HG02981 (cell line): ENCODE data around the gene GLI1.
"Not testable (repeated sequence)": the region's sequence is repeated elsewhere in the genome, so short reads cannot be mapped to it uniquely, and the experiment has no call there.

Experiments
- ATAC-seq: cut with Tn5 transposase; IDR thresholded peaks from one replicate; pipeline ENCODE4 v1.9.1; 2021; ENCODE audit warnings: mild to moderate bottlenecking, moderate library complexity; ENCODE audit not compliant: unreplicated experiment

The GLI1 gene

DNA sequence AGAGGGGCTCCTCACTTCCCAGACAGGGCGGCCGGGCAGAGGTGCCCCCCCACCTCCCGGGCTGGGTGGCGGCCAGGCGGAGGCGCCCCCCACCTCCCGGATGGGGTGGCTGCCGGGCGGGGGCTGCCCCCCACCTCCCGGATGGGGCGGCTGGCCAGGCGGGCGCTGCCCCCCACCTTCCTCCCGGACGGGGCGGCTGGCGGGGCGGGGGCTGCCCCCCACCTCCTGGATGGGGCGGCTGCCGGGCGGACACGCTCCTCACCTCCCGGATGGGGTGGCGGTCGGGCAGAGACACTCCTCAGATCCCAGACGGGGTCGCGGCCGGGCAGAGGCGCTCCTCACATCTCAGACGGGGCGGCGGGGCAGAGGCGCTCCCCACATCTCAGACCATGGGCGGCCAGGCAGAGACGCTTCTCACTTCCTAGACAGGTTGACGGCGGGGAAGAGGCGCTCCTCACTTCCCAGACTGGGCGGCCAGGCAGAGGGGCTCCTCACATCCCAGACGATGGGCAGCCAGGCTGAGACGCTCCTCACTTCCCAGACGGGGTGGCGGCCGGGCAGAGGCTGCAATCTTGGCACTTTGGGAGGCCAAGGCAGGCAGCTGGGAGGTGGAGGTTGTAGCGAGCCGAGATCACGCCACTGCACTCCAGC is 35.6 kb downstream of the GLI1 start:
- not testable (repeated sequence) for ATAC-seq

DNA sequence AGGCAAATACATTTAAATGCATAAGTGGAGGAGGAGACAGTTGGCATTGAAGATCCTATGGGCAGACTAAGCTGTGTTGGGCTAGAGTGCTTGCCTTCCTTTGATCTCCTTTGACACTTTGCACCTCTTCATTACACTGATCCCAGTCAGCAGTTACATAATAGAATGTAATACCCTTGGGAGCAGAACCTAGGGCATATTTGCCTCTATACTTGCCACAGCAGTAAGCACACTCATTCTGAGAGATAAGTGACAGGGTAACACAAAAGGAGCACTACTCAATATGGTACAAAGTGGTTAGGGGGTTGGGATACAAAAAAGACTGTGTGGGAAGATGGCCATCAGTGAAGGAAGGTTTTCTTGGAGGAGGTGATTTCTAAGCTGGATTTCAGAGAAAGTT is 37.2 kb downstream of the GLI1 start:
- no peak for ATAC-seq

DNA sequence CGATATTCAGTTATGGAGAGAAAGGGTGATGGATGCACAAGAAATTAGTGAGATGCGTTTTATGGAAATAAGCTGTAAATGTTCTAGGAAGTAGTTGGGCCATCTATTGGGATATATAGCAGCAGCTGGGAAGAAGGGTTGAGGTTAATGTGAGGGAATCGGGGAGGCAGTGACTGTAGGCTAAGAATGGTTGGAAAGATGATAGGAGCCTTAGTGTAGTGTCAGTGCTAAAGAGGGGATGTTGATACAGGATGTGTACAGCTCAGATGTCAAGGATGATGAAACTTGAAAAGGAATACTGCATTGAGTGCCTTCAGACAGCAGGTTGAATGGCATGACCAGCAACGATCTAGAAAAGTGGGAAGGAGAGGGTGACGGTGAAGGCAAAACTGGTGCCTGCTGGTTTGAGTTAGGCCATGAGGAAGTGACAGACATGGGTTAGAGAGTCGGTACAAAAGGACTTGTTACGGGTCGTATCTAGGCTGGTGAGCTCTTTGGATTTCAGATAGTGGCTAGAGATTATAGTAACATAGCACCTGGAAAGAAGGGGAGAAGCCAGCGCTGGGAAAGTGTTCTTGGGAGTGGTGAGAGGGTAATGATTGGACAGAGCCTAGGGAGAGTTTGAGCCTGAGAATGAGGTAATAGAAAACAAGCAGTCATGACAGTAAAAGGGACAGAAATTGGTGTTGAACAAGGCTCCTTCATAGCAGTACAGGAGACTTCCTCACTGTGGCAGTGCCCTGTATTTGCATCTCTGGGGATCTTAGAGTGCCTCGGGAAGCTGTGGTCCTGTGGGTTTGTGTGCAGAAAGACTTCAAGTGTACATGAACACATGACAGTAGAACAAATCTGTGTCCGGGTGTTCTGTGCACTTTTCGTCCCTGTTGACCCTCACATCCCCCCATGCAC is 37.9 kb downstream of the GLI1 start:
- ATAC-seq = no peak

DNA sequence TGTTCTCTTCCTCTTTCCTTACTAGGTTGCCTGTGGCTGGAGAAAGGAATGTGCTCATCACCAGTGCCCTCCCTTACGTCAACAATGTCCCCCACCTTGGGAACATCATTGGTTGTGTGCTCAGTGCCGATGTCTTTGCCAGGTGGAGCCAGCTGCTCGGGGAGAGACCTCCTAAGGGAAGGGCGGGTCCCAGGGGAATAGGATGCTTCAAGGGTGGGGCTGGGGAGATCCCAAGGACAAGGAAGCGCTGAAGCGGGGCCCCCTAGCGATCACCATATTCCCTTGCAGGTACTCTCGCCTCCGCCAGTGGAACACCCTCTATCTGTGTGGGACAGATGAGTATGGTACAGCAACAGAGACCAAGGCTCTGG is 38.5 kb downstream of the GLI1 start:
- ATAC-seq = no peak

DNA sequence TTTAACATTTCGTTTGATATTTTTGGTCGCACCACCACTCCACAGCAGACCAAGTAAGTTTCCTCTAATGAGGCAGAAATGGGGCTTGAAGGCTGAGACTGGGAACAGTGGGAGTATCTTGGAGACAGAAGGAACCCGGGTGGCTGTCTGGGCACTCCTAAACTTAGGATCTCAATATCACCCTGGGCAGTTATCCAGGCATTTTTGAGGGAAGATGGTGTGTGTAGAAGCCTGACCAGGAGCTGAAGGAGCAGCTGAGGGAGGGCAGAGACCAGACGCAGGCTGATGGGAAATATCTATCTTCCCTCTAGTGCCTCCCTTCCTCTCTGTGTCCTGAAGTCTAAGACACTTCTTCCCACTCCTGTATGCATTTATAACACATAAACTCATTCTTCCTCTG is 39.0 kb downstream of the GLI1 start:
- no peak for ATAC-seq

DNA sequence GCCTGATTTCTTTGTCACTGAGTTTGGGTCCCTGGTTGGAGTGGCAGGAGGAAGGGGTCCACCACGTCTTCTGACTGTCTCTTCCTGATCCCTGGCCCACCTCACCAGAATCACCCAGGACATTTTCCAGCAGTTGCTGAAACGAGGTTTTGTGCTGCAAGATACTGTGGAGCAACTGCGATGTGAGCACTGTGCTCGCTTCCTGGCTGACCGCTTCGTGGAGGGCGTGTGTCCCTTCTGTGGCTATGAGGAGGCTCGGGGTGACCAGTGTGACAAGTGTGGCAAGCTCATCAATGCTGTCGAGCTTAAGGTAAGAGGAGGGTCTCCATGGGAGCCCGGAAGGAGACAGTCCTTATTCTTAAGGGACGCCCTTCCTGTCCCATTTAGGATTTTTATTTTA is 40.6 kb downstream of the GLI1 start:
- no peak for ATAC-seq

DNA sequence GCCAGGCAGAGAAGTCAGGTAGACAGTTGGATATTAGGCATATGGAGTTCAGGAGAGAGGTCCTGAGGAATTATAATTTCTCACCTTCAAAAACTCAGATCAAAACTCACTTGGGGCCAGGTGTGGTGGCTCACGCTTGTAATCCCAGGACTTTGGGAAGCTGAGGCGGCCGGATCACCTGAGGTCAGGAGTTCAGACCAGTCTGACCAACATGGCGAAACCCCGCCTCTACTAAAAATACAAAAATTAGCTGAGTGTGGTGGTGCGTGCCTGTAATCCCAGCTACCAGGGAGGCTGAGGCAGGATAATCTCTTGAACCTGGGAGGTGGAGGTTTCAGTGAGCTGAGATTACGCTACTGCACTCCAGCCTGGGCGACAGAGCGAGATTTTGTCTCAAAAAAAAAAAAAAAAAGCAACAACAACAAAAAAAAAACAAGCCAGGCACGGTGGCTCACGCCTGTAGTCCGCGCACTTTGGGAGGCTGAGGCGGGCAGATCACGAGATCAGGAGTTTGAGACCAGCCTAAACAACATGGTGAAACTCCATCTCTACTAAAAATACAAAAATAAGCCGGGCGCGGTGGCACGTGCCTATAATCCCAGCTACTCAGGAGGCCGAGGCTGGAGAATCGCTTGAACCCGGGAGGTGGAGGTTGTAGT is 42.9 kb downstream of the GLI1 start:
- ATAC-seq = not testable (repeated sequence)

DNA sequence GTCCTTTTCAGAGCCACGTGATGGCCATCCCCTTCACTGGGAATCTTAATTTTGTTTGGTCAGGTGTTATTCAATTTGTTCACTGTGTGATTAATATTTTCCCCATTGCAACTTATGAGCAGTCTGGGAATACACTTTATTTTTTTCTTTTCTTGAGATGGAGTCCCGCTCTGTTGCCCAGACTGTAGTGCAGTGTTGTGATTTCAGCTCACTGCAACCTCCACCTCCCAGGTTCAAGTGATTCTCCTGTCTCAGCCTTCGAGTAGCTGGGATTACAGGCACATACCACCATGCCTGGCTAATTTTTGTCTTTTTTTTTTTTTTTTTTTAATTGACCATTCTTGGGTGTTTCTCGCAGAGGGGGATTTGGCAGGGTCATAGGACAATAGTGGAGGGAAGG is 47.0 kb downstream of the GLI1 start:
- ATAC-seq = not testable (repeated sequence)

DNA sequence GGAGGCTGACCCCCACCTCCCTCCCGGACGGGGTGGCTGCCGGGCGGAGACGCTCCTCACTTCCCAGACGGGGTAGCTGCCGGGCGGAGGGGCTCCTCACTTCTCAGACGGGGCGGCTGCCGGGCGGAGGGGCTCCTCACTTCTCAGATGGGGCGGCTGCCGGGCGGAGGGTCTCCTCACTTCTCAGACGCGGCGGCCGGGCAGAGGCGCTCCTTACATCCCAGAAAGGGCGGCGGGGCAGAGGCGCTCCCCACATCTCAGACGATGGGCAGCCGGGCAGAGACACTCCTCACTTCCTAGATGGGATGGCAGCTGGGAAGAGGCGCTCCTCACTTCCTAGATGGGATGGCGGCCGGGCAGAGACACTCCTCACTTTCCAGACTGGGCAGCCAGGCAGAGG is 48.2 kb downstream of the GLI1 start:
- not testable (repeated sequence) for ATAC-seq

DNA sequence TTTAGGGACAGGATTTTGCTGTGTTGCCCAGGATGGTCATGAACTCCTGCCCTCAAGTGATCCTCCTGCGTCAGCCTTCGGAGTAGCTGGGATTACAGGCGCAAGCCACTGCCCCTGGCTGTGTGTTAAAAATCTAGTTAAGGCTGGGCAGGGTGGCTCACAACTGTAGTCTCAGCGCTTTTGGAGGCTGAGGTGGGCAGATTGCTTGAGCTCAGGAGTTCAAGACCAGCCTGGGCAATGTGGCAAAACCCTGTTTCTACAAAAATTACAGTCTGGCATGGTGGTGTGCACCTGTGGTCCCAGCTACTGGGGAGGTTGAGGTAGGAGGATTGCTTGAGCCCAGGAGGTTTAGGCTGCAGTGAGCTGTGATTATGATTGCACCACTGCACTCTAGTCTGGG is 51.6 kb downstream of the GLI1 start:
- no peak for ATAC-seq

DNA sequence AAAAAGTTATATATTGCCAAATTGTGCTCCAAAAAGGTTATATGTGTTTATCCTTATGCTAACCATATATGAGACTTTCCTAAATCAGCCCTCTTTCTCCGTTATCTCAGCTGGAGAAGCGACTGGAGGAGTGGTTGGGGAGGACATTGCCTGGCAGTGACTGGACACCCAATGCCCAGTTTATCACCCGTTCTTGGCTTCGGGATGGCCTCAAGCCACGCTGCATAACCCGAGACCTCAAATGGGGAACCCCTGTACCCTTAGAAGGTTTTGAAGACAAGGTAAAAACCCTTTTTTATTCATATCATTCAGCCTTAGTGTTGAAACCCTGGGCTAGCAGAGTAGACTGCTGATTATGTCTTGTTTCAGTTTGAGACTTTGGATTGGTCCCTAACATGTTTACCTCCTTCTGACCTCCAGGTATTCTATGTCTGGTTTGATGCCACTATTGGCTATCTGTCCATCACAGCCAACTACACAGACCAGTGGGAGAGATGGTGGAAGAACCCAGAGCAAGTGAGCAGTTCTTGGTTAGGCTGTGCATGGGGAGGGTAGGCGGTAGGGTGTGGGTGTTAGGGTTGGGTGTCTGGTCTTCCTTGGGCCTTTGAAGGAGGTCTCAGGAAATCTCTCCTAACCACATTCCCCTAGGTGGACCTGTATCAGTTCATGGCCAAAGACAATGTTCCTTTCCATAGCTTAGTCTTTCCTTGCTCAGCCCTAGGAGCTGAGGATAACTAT is 52.2 kb downstream of the GLI1 start:
- no peak for ATAC-seq

DNA sequence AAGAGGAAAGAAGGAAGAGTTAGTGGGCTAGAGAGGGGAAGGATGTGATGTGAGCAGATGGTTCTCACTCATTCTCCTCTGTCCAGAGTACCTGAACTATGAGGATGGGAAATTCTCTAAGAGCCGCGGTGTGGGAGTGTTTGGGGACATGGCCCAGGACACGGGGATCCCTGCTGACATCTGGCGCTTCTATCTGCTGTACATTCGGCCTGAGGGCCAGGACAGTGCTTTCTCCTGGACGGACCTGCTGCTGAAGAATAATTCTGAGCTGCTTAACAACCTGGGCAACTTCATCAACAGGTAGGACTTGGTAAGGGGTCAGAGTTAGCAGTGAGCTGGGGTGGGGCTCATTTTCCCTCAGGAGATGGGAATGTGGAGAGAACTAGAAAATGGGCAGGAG is 53.1 kb downstream of the GLI1 start:
- ATAC-seq = no peak

DNA sequence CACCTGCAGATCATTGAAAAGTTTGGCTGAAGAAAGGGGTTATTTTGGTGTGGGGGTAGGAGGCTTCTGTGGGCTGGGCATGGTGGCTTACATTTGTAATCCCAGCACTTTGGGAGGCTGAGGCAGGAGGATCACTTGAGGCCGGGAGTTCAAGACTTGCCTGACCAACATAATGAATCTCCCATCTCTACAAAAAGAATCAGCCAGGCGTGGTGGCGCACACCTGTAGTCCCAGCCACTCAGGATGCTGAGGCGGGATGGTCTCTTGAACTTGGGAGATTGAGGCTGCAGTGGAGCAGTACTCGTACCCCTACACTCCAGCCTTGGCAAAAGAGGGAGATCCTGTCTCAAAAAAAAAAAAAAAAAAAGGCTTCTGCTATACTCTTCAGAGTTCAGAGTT is 53.7 kb downstream of the GLI1 start:
- ATAC-seq = no peak

DNA sequence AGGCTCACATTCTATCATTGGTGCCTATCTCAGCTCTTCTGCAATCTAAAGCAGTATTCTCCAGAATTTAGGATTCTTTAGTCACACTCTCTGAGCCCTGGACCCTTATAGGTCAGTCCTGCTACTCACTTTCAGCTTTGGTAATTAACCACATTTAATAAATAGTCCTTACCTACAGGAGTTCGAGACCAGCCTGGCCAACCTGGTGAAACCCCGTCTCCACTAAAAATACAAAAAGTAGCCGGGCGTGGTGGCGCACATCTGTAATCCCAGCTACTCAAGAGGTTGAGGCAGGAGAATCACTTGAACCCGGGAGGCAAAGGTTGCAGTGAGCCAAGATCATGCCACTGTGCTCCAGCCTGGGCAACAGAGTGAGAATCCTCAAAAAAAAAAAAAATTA is 54.1 kb downstream of the GLI1 start:
- ATAC-seq = not testable (repeated sequence)

DNA sequence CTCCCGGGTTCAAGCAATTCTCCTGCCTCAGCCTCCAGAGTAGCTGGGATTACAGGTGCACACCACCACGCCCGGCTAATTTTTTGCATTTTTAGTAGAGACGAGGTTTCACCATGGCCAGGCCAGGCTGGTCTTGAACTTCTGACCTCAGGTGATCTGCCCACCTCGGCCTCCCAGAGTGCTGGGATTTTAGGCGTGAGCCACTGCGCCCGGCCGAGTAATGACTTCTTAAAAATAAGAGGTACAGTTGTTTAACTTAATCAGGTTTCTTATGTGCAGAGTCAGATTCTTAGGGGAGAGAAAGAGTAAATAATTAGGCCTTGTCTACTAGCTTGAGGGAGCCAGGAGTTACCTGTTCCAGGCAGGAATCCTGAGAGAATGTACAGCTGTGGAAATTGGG is 54.7 kb downstream of the GLI1 start:
- ATAC-seq = not testable (repeated sequence)

DNA sequence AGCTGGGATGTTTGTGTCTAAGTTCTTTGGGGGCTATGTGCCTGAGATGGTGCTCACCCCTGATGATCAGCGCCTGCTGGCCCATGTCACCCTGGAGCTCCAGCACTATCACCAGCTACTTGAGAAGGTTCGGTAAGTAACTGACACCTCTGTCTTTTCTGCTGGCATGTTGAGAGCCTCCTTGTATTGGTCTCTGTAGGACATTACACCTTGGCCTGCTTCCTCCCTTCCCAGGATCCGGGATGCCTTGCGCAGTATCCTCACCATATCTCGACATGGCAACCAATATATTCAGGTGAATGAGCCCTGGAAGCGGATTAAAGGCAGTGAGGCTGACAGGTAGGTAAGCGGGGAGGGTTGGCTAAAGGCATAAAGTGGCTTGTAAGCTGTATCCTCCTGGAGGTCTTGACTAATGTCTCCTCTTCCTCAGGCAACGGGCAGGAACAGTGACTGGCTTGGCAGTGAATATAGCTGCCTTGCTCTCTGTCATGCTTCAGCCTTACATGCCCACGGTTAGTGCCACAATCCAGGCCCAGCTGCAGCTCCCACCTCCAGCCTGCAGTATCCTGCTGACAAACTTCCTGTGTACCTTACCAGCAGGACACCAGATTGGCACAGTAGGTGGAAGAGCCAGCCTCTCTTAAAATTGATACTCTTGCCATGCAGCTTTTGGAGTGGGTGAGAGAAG is 55.3 kb downstream of the GLI1 start:
- ATAC-seq = no peak

DNA sequence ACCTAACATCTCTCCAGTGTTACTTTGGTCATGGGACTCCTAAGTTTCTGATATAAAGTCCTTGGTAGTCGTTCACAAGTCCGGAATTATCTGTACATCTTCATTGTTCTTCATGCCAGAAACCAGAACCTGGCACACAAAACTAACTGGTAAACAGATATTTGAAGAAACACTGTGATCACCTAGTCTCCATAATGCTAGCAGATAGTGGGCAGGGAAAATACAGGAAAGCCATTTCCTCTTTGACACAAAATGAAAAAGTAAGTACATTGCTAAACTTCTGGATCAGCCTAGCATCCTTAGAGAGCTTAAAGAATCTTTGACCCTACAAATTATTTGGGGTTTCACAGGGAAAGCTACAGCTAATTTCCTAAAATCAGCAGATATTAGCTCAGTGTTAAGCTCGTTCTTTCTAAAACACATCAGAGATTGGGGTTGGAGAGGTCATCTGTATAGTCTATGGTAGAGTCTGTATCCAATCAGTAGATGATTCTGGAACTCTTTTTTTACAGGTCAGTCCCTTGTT is 55.9 kb downstream of the GLI1 start:
- ATAC-seq = no peak

DNA sequence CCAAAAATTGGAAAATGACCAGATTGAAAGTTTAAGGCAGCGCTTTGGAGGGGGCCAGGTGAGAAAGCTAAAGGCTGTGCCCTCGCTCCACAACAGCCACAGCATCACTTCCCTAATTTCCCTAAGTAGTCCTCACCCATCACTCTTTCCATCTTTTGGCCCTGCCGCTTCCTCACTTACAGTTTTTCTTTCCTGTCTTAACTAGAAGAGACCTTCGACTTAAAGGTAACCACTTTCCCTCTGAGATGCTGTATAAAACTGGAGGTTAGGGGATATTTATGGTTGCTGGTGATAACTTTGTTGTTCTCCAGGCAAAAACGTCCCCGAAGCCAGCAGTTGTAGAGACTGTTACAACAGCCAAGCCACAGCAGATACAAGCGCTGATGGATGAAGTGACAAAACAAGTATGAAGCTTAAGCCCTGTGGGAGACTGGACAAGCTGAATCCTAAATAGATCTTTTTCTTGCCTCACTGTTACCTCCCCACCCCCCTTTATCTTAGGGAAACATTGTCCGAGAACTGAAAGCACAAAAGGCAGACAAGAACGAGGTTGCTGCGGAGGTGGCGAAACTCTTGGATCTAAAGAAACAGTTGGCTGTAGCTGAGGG is 56.5 kb downstream of the GLI1 start:
- no peak for ATAC-seq

DNA sequence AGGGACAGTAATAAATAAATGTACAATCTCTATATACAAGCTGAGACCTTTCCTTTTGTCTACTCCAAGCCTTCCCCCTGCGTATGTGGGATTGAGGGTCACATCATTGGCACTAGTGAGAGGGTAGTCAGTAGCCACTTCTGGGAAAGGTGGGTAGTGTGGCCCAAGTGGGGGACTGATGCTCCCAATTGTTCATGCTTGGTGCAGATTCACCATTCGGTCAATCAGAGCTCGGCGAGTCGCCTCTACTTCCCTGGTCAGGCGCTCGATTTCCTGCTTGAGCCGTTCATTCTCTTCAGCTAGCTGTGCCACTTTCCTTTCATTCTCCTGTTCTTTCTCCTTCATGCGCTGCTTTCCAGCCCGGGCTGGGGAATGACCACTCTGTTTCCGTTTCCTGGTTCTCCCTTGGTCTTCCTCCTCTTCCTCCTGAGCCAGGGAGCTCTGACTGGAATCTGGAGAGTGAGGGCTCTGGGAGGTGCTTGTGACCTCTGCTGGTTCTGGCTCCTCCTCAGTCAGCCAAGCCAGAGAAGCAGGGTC is 57.1 kb downstream of the GLI1 start:
- ATAC-seq = no peak

DNA sequence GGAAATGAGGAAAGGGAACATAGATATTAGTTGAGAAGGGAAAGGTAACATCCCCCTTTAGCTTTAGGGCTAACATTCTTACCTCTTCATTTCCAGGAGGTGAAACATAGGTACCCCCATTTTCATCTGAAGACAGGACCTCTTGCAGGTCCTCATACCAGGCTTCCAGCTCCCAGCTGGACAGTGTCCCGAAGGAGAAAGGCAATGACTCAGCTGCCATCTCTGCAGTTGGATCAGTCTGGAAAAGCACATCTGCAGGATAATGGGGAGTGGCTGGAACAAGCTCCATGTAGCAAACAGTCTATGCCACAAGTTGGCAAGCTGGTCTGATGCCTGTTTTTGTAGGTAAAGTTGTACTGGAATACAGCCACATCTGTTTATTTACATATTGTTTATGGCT is 57.6 kb downstream of the GLI1 start:
- no peak for ATAC-seq
